ENCODE data around the gene NPW.

NPW gene

DNA sequence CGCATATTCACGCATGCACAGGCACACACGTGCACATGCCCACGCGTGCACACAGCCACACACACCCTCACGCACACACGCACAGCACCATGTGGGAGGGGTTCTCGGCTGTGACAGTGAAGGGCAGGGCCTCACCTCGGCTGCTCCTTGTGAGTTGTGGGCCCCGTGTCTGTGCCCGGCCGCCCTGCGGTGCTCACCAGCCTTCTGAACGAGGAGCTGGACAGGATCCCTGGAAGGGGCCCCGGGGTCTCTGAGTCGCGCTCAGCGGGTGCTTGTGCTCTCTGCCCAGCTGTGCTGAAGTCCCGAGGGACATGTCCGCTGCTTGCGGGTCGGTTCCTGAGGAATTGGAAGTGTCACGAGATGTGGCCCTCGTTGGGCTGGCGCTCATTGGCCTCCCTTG is 44.3 kb downstream of the NPW start:
- H3K4me3 ChIP-seq (replicated peaks in 1 of 2; ENCODE audit: low read depth in 2 of 2, low read length in 2 of 2): no peak overlapping the region
- TF ChIP-seq, protein P1, sequence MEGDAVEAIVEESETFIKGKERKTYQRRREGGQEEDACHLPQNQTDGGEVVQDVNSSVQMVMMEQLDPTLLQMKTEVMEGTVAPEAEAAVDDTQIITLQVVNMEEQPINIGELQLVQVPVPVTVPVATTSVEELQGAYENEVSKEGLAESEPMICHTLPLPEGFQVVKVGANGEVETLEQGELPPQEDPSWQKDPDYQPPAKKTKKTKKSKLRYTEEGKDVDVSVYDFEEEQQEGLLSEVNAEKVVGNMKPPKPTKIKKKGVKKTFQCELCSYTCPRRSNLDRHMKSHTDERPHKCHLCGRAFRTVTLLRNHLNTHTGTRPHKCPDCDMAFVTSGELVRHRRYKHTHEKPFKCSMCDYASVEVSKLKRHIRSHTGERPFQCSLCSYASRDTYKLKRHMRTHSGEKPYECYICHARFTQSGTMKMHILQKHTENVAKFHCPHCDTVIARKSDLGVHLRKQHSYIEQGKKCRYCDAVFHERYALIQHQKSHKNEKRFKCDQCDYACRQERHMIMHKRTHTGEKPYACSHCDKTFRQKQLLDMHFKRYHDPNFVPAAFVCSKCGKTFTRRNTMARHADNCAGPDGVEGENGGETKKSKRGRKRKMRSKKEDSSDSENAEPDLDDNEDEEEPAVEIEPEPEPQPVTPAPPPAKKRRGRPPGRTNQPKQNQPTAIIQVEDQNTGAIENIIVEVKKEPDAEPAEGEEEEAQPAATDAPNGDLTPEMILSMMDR (IDR thresholded peaks at IDR 0.05; ENCODE audit: low read depth, low read length): no peak

GRCh38 chr16:2064368-2064945 is 44.9 kb downstream of the NPW start:
- TF ChIP-seq, protein P1 (IDR thresholded peaks at IDR 0.05; ENCODE audit: low read depth, low read length): no peak
- no peak overlapping the region for H3K4me3 ChIP-seq (replicated peaks in 1 of 2; ENCODE audit: low read depth in 2 of 2, low read length in 2 of 2)
- no peak for DNase-seq (ENCODE audit: low read depth in 2 of 2)

More for the DNA sequence above, 44.3 kb downstream of the NPW start:
- no peak for DNase-seq (ENCODE audit: low read depth in 2 of 2)

DNA sequence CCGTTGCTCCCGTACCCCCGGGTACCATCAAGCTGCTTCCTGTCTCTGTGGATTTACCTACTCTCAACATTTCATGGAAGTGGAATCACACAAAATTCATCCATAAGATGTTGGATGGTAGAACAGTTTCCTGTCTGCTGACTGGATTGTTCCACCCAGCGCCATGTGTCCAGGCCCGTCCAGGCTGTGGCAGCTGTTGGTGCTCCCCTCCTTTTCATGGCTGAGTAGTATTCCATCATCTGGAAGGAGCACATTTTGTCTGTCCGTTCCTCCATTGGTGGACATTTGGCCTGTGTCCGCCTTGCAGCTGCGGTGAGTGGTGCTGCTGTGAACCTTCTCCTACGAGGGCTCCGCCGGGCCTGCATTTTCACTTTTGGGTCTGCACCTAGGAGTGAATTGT is 46.6 kb downstream of the NPW start:
- no peak for DNase-seq (ENCODE audit: low read depth in 2 of 2)
- H3K4me3 ChIP-seq (replicated peaks in 1 of 2; ENCODE audit: low read depth in 2 of 2, low read length in 2 of 2): no peak overlapping the region
- TF ChIP-seq, protein P1 (IDR thresholded peaks at IDR 0.05; ENCODE audit: low read depth, low read length): no peak

Data from cardiac fibroblast (primary cell).